ENCODE results near the gene S1PR2.
"Not testable (repeated sequence)": the region's sequence is repeated elsewhere in the genome, so short reads cannot be mapped to it uniquely, and the experiment has no call there.

The S1PR2 gene

DNA sequence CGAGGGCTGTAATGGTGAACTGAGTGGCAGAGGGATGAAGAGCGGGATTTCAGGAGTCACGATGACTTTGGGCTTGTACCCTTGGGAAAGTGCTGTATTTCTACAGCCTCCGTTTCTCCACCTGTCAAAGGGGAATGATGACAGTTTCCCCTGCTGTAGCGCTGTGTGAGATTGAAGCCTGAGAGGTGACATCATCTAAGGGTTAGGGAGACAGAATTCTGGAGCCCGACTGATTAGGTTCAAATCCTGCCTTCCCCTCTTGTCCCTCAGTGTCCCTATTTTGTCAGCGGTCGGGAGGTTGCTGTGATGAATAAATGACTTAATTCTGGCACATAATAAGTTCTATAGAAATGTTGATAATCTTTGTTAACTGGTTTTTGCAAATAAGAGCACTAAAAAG is 21.6 kb upstream of the S1PR2 start:
- DNase-seq (ENCODE audit: low spot score), result no peak

DNA sequence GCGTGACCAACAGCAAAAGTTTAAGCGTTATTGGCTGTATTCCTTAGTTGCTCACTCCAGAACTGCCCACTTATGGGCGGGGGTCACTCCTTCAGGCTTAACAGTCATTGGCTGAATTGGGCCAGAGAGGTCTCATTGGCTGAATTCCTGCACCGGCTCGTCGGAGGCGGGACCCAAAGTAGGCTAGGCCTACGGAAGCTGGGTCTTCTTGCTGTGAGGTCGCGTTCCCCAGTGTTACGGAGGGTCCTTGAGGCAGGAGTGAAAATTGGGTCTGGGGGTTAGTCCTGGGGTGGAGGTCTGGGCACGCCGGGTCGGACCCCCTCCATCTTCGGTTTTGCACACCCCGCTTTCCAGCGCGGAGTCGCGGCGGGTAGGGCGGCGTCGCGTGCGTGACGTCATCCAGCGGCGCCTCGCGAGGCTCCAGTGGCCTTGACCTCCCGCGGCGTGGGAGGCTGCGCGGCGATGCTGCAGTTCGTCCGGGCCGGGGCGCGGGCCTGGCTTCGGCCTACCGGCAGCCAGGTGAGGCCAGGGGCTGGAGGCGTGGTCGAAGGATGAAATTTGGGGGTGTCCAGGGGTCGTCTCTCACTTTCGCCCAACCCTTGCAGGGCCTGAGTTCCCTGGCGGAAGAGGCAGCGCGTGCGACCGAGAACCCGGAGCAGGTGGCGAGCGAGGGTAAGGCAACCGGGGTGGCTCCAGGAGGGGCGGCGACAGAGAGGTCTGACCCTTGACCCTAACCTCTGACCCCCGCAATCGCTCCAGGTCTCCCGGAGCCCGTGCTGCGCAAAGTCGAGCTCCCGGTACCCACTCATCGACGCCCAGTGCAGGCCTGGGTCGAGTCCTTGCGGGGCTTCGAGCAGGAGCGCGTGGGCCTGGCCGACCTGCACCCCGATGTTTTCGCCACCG is 20.9 kb upstream of the S1PR2 start, which contains the start of gene MRPL4:
Gene MRPL4 (plus strand): TSS at position 423 of the 903 bp plus-strand sequence. CDS start 40 bp downstream, at position 463.
- DNase-seq (ENCODE audit: low spot score), result peak; percentile 99

DNA sequence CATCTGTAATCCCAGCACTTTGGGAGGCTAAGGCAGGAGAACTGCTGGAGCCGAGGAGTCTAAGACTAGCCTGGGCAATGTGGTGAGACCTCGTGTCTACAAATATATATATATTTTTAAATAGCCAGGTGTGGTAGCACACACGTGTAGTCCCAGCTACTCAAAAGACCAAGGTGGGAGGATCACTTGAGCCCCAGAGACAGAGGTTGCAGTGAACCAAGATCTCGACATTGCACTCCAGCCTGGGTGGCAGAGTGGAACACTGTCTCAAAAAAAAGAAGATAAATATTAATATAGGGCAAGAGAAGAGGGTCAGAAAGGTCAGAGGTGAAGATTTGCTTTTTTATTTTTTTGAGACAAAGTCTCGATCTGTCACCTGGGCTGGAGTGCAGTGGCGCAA is 15.4 kb upstream of the S1PR2 start:
- no peak for DNase-seq (ENCODE audit: low spot score)

DNA sequence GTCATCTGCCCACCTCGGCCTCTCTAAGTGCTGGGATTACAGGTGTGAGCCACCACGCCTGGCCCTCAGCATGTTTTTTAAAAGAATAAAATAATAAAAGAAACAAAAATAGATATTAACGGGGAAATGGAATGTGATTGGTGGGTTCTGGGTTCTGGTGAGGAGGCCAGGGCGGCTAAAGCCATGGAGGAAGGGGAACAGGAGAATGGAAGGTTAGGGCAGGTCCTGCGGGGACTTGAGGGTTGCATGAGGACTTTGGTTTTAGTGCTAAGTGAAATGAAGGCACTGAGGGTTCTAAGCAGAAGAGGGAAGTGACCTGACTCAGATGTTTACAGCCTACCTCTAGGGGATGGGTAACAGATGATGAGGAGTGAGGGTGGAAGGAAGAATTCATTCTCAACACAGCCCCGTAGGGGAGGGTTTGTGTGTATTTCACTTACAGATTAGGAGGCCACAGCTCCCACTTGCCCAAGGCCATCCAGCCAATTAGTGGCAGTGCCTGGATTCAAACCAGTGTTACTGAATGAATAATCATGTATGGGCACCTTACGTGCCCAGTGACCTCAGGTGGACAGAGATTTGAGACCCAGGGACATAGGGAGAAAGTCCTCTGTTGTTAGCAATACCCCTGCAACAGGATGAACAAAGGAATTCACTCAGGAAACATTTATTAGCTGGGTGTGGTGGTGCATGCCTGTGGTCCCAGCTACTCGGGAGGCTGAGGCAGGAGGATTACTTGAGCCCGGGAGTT is 14.2 kb upstream of the S1PR2 start:
- no peak for DNase-seq (ENCODE audit: low spot score)

DNA sequence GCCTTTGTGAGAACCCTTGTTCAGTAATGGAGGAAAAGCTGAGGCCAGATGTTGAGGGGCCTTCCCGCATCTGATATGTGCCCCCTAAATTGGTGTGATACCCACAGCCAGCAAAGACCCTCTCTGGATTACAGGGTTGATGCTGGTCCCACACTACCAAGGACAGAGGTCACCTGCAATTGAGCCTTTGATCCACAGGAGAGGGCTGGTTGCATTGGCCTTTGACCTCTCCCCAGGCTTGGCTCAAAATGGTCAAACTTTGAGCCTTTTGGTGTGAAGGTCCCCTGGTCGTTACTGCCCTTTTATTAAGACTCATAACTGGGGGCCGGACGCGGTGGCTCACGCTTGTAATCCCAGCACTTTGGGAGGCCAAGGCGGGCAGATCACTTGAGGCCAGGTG is 12.5 kb upstream of the S1PR2 start:
- no peak for DNase-seq (ENCODE audit: low spot score)

DNA sequence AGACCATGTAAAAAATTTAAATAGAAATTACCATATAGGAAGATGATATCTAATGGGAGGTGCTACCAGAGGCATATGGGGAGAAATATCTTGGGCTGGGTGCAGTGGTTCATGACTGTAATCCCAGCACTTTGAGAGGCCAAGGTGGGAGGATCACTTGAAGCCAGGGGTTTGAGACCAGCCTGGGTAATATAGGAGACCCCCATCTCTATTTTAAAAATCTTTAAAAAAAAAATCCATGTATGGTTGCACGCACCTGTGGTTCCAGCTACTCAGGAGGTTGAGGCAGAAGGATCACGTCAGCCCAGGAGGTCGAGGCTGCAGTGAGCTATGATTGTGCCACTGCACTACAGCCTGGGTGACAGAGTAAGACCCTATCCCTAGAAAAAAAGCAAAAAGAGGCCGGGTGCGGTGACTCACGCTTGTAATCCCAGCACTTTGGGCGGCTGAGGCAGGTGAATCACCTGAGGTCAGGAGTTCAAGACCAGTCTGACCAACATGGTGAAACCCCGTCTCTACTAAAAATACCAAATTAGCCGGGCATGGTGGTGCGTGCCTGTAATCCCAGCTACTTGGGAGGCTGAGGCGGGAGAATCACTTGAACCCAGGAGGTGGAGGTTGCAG is 10.8 kb upstream of the S1PR2 start:
- DNase-seq (ENCODE audit: low spot score), result not testable (repeated sequence)

DNA sequence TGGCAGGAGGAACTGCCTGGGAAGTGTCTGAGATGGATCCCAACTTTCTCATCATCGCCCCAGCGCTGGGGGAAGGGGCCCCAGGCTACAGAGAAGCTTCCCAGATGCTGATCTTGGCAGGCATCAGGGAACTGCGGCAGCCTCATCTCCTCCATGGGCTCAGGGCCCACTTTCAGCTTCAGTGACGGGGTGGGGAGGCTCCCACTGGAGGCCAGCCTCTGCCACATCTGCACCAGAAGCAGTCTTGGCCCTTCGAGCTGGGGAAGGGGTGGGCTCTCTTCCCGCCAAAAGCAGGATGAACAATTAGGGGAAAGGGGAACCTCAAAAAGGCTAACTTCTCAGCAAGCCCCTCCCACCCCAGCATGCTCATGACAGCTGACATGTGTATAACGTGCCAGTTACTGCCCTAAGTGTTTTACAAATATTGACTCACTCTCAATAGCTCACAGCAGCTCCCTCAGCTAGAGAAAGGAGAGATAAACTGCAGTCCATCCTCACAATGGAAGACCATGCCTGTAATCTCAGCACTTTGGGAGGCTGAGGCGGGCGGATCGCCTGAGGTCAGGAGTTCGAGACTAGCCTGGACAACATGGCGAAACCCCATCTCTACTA is 7.1 kb upstream of the S1PR2 start:
- DNase-seq (ENCODE audit: low spot score), result no peak

DNA sequence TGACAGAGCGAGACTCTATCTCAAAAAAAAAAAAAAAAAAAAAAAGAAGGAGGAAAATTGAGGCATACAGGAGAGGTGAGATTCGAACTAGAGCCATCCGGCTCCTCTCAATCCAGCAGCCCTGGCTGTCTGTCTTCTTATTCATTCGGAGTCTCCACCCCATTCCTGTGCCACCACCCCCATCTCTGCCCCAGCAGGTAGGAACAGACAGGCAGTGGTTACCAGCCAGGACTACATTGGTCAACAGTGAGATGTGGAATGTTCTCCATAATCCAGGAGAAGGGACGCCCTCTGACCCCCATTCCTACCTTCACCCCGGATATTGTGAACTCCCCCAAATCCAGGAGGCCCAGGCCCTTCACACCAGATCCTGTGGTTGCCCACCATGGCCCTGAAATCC is 6.6 kb upstream of the S1PR2 start:
- DNase-seq (ENCODE audit: low spot score), result no peak

DNA sequence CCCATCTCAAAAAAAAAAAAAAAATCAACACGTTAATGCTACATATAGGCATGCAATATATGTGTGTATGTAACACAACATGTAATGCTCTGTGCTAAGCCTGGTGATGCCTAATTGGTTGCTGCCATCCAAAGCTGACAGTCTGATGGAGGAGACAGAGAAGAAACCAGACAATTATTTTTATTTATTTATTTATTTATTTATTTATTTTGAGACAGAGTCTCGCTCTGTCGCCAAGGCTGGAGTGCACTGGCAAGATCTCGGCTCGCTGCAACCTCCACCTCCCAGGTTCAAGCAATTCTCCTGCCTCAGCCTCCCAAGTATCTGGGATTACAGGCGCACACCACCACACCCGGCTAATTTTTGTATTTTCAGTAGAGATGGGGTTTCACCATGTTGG is 4.3 kb upstream of the S1PR2 start:
- DNase-seq (ENCODE audit: low spot score), result not testable (repeated sequence)

DNA sequence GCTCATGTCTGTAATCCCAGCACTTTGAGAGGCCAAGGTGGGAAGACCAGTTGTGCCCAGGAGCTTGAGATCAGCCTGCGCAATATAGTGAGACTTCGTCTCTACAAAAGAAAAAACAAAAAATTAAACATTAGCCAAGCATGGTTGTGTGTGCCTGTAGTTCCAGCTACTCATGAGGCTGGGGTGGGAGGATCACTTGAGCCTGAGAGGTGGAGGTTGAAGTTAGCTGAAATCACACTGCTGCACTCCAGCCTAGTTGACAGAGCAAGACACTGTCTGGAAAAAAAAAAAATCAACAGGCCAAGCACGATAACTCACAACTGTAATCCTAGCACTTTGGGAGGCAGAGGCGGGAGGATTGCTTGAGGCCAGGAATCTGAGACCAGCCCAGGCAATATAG is 3.9 kb upstream of the S1PR2 start:
- DNase-seq (ENCODE audit: low spot score), result no peak

DNA sequence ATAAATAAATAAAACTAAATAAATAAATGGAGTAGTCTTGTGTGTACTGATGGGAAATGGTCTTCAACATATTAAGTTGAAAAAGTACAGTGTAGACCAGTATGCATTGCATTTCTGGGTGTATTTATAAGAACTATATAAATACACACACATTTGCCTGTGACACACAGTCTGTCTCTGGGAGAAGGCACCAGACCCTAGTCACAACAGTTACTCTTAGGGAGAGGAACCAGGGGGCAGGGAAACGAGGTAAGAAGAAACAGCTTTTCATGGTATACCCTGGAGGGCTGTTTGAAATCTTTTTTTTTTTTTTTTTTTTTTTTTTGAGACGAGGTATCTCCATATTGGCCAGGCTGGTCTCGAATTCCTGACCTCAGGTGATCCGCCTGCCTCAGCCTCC is 2.8 kb upstream of the S1PR2 start:
- DNase-seq (ENCODE audit: low spot score), result no peak

DNA sequence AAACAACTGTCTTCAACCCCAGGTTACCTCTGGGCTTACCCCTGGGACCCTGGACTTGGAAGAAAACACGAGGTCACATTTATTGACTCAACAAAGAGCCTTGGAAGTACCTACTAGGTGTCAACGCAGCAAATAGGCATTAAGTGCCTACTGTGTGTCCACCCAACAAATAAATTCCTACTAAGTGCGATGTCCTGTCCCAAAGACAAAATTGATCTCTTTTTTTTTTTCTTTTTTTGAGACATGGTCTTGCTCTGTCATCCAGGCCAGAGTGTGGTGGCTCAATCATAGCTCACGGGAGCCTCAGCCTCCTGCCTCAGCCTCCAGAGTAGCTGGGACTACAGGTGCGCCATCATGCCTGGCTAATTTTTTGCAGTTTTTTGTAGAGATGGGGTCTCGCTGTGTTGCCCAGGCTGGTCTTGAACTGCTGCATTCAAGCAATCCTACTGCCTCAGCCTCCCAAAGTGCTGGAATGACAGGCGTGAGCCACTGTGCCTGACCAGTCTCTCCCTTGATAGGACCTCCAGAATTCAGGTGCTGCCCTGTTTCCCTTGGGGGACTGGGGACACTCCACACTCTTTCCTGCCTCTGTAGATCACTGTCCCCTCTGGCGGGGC is 589 bp upstream of the S1PR2 start:
- no peak for DNase-seq (ENCODE audit: low spot score)

DNA sequence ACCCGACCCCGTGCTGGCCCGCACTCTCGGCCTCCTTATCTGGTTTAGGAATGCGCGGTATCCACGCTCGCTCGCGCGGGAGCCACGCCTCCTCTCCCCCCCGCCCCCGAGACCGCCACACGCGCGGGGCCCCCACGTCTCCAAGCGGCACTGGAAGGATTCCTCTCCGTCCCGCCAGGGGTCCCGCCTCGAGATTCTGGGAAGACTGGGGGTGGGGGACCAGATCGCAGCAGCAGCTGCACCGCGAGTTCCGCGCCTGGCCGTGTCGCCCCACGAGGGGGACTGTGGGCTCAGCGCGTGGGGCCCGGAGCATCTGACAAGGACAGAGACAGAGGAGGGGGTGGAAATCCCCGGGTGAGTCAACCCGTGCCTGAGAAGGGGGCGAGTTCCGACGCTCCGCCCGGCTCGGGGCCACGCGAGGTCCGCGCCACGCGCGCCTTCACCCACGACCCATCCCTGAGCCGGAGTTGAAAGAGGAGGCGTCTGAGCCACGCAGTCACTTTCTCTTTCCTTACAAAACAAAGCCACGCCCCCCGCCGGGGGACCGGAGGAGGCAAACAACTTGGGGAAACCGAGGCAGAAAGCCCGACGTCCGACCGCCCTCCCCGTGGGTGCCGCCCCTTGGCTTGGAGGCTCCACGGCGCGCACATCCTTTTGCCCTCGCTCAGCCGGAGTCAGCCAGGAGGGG is 814 bp downstream of the S1PR2 start:
- DNase-seq (ENCODE audit: low spot score), result no peak

DNA sequence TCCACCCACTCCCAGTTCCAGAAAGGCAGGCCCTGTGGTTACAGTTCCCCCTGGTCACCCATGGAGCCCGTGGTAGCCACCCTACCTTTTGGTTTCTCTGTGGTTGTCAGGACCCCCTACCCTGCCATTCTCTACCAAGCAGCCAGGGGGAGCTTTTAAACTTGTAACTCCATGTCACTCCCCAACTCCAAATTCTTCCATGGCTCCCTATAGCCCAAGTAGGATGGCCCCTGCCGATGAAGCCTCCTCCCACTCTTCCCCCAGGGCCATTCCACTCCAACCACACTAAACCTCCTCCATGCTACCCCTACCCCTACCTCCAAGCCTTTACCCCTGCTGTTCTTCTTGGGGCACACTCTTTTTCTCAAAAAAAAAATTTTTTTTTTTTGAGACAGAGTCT is 2.2 kb downstream of the S1PR2 start:
- no peak for DNase-seq (ENCODE audit: low spot score)

DNA sequence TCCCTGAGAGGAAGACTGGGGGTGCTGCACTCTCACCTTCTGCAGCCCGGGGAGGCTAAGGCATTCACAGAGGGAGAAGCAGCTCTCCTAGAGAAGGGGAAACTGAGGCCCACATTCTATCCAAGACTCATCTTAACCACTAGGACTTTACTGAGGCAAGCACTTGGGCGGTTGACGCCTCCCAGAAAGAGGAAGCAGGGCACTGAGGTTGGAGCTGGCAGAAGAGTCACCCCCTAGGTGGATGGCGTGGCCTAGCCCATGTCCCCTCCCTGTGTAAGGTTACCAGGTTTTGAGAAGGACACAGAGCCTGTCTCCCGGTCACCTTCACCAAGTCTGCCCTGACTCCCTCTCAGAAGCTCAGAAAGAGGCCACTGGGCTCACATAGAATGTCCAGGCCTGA is 2.7 kb downstream of the S1PR2 start:
- no peak for DNase-seq (ENCODE audit: low spot score)

DNA sequence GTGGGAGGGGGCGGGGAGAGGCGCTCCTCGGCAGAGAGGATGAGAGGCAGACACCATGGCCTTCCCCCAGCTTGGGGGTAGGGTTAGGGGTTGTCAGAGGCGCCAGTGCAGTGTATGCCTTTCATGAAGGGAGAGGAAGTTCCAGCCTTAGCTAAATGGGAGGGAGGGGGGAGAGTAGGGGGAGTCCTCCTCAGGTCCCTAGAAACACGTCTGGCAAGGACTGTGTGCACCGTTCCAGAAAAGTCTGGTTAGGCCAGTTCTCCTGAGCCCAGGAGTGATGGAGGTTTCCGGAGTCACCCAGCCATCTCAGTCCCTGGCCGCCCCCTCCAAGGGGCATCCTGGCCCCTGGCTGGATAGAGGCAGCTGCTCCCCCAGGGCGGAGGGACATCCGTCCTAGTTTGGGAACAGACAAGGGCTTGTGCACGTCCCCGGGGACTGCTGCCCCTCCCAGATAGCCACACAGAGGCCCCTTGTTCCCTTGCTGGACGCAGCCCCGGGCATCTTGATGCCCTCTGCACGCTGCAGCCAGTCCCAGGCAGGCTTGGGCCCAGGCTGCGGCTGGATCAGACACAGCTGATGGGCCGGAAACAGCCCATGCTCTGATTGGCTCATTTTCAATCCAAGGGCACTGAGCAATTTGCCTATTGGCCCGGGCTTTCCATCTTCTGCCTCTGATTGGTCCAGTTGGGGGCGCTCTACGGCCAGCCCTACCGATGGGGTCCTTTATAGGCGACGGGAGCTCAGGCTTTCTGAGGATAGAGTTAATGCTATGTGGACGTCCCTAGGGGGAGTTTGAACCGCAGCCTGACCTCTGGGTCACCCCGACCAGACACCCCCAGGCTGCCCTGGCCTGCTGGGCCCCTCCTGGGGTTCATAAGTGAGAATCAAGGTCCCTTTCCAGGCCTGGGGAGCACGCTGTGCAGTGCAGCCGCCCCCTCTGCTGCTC is 3.8 kb downstream of the S1PR2 start:
- no peak for DNase-seq (ENCODE audit: low spot score)

DNA sequence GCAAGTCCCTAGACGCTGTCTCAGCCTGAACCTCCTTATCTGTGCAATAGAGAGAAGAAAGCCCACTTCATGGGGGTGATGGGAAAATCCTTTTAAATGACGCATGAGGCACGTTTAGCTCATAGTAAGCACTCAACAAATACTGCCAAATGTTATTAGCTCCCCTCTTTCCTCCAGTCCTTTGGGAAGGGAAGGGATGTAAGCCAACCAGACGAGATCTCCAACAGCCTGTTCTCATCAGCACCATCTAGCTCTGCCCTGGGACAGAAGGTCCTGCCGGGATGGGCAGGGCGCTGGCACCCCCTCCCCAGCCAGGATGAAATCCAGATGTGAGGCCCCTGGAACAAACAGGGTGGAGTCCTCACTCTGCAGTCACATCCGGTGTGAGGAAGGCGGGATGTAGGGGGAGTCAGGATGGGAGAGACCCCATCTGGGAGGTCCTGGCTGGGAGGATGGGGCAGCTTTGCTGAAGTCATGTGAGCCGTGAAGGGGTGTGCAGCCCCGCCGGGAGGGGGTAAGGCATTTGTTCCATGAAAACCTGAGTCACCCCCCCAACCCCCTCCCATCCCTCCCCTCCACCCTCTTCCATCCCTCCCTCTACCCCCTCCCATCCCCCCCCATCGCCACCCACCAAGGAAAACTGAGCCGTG is 4.6 kb downstream of the S1PR2 start:
- no peak for DNase-seq (ENCODE audit: low spot score)

DNA sequence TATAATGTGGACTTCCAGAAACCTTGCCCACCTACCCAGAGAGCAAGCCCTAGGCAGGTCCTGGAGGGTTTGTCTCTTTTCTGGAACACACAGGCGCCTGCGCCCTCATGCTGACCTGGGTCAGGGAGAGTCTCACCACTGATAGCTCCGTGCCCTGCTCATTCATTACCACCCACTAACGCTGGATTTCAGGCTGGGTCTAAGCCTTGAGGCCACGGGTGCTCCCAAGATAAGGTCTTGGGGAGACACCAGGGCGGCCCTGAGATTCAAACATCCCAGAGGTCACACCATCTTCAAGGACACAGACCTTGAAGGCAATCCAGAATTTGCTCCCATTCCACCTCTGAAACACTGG is 5.1 kb downstream of the S1PR2 start:
- no peak for DNase-seq (ENCODE audit: low spot score)

DNA sequence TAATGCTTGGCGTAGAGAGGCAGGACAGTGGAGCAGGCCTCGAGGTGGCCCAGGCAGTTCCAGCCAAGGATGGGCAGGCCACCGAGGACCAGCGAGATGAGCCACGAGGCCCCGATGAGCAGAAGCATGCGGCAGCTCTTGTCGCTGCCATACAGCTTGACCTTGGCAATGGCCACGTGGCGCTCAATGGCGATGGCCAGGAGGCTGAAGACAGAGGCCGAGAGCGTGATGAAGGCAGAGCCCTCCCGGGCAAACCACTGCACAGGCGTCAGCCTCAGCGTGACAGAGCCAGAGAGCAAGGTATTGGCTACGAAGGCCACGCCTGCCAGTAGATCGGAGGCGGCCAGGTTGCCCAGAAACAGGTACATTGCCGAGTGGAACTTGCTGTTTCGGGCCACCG is 6.8 kb downstream of the S1PR2 start:
- DNase-seq (ENCODE audit: low spot score), result no peak
